Eye (tissue), 1 donor: ENCODE measurements around the gene METAP1D.
"Not testable (repeated sequence)": the region's sequence is repeated elsewhere in the genome, so short reads cannot be mapped to it uniquely, and the experiment has no call there.

Experiments used
- DNase-seq: peaks from one replicate; pipeline ENCODE4 v3.0.0-alpha.2; 2015

The METAP1D gene

DNA sequence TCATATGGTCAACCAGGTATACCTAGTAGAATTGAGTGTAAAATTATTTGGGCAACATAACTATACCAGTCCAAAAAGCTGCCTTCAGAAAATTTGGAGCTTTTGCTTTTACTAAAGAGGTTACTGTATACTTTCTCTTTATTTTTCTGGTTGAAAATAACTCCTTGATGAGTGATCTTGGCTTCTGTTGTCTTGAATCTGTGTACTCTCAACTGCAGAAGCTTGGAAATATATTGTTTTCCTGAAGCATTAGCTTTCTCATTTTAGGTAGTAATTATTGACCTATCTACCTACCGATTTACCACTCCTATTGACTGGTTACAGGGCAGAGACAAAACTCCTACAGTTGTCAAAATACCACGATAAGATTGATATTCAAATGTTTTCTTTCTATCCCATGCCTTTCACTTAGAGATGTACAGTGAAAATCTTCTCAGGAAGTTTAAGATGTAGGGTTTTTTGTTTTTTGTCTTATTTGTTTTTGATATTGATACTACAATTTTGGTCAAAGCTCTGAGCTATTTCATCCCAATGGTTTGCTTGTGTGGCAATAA, 49.9 kb downstream of the METAP1D start:
- DNase-seq = no peak

DNA sequence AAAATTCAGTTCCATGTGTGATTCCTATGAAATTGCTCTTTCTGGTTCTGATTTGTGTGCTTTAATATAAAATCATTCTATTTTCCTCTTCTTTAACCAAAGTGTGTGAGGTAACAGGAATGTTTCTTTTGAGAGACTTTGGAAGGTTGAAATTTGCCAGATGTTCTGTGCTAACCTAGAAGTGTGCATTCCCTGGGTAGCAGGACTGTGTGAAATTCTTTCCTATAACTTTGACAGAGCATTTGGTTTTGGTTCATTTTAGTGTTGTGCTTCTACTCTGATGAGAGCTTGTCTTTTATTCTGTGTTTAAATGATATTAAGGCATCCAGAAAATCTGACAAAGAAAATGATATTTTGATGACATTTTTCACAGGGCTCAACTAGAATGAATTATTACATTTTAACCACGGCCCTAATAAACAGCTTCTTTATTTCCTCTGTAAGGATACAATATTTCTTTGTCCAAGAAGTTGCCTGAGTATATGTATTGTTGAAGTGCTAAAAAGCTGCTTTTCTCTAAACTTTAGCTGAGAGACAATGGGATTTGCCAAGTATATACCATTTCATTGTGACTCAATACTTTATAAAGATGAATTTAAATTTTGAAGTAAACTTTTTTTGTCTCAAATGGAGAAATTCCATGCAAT, 50.8 kb downstream of the METAP1D start:
- no peak for DNase-seq

DNA sequence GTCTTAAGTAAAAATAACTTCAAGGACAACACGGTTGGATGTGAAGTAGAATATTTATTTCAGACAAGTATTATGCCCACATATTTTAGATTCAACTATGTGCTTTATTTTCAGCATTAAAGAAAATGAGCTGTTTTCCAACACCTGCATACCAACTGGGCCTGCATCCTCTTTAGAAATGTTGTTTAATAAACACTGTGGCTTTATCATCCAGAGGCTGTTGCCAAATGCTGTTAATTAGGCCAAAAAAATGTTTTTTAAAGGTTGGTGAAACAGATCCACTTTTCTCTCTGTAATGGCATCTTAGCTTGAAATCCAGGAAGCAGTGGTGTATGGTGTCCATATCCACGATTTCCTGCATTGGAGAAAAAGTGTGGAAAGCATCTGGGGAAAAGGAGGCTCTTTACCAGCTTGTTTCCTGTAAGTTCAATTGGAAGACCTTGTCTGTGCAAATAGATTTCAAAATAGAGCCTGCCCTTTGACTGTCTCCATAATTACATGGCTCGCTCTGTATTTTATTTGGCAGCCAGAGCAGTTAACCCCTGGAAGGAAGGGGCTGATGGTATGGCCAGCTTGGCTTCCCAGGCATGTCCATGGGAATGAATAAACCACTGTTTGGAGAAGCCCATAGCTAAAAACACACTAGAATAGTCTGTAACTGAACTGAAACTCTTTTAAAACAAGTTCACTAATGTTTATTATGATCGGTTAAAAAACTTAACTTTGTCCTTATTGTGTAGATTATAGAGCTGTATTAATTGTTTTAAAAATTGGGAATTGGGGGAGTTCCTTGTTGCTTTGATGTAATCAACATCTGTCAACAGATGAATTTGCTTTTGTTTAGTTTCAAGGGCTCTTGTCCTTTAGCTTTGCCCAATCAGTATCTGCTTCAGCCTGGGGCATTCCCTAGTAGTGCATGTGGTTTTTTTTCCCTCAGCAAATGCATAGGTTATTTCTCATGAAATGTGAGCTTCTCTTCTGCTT, 52.5 kb downstream of the METAP1D start:
- DNase-seq = peak; percentile 27

DNA sequence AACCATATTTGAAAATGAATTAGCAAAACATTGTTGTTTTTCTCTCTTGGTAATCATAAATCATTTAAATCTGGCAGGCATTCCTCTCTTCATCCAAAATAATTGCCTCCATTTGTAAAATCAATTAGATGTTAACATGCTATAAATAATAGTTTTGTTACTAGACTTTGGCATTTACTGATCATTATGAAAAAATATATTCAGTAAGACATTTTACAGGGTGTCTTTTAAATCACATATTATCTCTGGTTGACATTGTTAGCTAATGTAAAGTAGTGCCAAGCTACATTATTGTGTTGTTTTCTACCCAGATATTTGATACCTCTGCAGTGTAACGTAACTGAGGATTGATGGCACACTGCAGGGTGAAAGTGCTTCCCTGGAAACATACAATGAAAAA, 53.7 kb downstream of the METAP1D start:
- DNase-seq = no peak

DNA sequence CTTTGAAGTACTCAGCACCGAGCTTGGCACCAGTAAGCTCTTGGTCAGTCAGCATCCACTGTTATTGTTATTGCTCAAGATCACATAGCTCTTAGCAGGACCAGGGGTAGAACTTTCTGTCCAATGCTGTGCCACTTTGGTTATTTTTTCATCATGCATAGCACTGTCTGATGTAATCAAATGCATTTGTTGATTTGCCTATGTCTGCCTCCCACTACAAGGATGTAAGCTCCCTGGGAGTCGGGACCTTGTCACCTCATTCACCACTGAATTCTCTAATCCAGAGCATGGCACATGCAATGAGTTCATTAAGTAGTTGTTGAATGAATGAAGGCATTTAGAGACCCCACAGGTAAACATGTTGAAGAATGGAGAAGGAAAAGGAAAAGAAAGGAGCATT, 56.5 kb downstream of the METAP1D start:
- no peak for DNase-seq

DNA sequence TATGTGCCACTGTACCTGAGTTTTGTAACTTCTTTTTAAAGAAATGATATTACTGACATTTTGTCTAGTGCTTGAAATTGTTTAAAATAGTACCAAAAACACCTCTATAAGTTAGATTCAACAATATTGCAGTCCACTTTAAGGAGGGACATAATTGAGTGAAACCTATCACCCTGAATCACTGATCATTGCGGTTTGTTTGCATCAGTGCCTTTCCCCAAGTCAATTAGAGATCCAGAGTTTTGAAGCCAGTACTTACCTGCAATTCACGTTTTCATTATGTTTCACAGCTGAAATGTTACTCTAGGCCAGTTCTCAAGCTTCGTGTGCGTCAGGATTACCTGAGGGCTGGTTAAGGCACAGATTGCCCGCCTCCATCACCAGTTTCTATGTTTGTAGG, 58.9 kb downstream of the METAP1D start:
- no peak for DNase-seq

DNA sequence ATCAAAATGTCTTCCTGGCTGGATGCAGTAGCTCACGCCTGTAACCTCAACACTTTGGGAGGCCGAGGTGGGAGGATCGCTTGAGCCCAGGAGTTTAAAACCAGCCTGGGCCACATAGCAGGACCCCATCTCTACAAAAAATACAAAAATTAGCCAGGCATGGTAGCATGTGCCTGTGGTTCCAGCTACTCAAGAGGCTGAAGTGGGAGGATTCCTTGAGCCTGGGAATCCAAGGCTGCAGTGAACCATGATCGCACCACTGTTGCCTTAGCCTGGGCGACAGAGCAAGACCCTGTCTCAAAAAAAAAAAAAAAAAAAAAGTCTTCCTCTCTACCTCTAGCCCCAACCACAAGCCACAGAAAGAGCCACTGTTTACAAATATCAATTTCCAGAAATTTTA, 60.4 kb downstream of the METAP1D start:
- not testable (repeated sequence) for DNase-seq

DNA sequence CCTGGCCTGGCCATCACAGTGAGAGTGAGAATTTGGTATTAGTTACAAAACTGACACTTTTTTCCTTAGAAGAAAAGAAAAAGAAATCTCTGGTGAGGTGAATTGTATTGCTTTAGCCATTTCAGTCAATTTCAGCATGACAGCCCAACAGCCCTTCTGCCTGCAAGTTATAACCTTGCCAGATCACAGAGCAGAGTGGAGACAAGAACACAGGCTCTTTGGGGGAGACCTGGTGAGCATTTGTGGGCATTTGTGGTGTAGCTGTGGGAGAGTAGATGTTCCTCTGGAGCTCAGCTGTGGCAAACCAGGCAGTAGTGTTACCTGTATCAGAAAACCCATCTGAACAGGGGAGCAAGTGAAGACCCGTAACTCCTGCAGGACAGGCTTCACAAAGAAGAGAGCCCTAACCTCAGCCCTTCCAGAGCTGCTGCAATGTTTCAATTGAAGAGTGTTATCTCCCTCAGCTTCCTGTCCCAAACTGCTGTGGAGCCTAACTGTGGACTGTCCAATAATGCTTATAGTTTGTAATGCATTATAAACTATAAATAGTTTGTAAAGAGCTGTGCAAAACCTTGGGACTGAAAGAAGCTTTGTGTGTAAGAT, 62.8 kb downstream of the METAP1D start:
- DNase-seq = no peak

DNA sequence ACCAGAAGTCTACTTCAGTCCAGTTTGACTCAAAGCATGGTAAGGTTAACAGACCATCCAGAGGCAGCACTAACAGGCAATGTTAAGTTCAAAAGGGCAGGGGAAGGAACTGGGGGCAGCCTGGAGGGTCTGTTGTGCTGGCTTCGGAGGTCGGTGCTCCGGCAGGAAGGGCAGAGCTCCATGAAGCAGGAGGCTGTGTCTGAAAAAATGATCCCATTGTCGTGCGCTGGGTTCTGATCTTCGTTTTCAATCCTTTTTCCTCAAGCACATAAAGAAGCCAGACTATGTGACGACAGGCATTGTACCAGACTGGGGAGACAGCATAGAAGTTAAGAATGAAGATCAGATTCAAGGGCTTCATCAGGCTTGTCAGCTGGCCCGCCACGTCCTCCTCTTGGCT, 63.7 kb downstream of the METAP1D start:
- no peak for DNase-seq

DNA sequence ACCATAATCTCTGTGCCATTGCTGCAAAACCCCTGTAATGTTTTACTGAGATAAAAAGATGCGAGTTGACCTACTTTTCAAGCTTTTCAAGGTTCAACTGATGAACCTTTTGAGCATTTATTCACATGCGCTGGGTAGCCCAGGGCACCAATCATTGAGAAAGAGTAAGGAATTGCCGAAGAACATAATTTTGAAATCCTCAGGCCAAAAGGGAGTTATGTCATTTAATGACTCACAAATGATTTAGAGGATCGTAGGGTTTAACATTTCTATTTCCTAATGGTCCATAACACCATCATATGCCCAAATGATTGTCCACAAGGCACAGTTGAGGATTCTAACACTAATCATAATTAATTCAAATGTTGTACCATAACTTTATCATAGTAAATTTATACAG, 65.4 kb downstream of the METAP1D start:
- DNase-seq = no peak

DNA sequence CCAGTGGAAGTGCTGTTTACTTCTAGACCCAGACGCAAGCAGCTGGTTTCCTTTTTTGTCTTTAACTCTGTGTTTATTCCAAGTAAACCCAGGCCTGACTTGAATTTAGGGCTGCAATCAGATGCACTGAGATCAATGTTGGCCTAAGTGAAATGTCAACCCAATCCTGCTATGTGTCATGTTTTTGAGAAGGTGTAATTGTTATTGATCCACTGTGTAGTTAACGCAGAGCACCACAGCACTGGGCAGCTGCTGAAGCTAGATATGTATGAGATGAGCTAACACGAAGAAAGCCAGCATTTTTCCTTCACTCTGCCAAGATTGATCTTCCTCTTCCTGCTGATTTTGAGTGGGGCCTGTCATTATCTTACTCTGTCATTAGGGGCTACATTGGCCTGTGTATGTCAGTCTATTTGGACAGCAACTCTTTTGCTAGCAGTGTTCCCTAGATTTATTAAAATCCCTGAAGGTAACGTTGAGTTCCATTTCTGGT, 66.7 kb downstream of the METAP1D start:
- peak; percentile 72 for DNase-seq

DNA sequence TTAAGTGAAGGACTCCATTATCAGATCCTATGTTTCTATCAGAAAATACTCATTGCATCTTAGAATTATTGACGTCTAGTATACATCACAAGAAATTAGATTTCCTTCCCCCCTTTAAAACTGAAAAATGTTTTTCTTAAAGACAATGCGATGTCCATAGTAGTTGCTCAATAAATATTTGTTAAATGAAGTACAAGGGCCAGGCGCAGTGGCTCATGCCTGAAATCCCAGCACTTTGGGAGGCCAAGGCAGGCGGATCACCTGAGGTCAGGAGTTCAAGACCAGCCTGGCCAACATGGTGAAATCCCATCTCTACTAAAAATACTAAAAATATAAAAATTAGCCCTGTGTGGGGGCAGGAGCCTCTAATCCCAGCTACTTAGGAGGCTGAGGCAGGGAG, 68.2 kb downstream of the METAP1D start:
- not testable (repeated sequence) for DNase-seq

DNA sequence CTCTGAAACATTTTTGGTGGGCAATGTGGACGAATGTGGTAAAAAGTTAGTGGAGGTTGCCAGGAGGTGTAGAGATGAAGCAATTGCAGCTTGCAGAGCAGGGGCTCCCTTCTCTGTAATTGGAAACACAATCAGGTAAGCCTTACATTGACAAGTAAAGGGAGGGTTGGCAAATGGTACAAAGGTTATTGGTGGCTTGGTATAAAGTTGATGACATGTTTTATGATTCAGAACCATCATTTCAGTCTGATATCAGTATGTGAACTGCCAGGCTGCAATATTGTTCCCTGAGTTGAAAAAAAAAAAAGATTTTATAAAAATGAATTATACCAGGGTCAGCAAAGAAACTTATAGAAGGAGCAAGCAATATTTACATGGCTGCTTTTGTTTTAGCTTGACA, 71.2 kb downstream of the METAP1D start:
- DNase-seq = no peak

DNA sequence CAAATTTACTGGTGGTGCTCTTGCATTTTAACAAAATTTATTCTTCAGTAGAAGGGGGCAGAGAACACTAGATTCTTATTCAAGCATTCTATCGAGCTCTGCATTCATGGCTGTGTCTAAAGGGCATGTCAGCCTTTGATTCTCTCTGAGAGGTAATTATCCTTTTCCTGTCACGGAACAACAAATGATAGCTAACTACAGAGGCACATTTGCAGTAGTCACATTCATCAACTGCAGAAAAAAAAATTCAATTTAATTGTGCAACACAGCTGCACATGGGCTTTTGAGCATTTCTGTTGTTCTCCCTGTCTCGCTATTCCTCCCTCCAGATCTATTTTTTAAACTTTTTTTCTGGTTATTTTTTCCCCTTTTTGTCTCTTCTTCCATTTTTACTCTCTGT, 72.5 kb downstream of the METAP1D start:
- DNase-seq = peak; percentile 28

DNA sequence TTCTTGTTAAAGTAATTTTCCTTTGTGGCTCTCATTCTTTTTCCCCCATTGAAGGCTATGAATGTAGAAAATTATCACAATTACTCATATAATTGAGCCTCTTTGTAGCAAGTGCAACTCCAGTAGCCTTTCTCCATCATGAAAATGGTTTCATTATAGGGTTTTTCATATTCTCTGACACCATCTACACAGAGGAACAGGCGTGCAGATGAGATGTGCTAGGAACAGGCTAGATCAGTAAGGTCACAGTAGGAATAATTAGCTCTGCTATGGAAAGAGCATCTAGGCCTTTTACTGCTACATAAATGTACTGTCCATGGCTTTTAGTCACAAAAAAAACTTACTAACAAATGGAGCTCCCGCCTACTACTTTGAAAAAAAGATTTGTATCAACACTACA, 73.0 kb downstream of the METAP1D start:
- peak; percentile 17 for DNase-seq

DNA sequence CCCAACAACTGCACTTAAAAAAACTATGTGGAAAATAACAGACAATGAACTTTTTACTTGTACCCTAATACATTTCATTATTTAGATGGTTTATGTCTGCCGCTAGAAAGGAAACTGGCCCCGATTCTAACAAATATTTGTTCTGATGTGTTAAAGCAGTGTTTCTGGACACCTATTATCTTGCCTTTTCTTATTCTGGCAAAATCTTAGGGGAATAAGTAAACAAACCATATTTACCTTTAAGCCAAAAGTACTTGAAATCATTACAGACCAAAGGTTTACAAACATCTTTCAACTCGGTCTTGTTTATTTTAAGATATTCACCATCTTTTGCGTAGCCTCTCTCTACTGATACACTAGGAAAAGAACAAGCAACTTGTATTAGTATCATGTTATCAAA, 73.8 kb downstream of the METAP1D start:
- no peak for DNase-seq

DNA sequence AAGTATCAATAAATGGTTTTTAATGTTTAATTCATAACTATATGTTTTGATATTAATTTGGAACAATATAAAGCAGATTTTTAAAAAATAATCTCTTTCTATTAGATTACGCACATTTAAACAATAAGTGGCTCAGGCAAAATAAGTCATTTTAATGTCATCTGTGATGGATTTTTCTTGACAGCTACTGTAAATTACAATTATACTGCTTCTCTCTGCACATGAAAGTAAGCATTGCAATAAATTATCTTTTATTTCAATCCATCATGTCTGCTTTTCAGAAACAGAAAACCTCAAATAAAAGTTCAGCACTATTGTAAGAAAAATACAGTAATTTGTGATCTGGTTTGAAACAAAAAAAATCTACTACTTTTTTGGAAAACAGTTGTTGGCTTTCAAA, 74.5 kb downstream of the METAP1D start:
- DNase-seq = no peak

DNA sequence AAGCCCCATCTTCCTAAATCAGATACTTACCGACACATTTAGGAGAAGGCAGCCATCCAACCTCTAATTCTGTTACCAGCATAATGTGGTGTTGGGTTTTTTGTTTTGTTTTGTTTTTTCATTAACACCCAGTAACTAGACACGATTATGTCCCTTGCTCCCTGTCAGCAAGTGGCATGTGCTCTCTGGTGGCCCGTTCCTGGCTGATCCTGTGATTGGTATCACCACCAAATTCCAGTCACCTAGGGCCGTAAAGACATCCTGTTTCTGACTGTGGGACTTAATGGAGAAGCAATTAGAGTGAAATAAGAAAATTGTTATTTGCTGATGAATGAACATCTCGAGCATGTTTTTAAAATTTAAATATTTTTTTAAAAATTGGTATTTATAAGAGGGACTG, 79.7 kb downstream of the METAP1D start:
- DNase-seq = peak; percentile 27

DNA sequence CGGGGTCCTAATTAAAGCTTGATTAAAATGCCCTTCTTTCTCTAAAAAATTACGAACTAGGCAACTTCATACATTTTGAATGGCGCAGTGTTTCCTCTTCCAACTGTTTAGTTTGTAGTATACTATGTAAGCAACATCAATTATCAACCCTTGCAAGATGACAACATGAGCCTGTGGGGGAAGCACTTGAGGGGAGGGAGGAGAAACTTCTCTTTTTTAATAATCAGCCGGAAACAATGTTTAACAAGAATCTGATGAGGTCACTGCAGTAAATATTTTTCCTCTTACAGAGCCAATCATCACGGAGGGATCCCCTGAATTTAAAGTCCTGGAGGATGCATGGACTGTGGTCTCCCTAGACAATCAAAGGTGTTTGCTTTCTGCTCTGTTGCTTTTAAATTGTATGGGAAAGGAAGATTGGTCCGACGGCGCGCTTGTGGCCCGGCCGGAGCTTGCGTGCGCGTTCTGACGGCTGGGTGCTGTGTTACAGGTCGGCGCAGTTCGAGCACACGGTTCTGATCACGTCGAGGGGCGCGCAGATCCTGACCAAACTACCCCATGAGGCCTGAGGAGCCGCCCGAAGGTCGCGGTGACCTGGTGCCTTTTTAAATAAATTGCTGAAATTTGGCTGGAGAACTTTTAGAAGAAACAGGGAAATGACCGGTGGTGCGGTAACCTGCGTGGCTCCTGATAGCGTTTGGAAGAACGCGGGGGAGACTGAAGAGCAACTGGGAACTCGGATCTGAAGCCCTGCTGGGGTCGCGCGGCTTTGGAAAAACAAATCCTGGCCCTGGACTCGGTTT, 80.3 kb downstream of the METAP1D start:
- DNase-seq = peak; percentile 68

DNA sequence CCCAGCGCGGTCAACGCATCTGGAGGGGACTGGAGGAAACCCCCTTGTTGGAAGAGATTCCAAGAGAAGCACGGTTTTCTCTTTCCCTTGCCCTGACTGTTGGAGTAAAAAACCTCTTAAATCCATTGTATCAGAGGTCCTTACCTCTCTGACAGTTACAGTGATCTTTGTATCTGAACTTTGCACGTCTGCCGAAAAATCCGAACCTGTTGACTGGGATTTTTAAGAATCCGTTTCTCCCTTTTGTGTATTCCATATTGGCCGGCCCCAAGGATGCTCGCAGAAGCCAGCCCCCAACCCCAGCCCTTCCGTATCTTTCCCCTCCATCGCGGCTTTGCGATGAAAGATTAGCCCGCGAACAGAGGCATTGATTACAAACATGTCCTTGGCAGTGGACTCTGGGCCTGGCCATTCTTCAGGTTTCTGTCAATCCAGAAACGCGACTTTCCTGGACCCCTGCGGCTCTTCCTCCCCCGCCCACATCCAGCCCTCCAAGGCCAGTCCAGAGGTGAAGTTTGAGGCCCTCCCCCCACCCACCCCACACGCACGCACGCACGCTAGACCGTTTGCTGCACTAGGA, 81.0 kb downstream of the METAP1D start:
- no peak for DNase-seq

DNA sequence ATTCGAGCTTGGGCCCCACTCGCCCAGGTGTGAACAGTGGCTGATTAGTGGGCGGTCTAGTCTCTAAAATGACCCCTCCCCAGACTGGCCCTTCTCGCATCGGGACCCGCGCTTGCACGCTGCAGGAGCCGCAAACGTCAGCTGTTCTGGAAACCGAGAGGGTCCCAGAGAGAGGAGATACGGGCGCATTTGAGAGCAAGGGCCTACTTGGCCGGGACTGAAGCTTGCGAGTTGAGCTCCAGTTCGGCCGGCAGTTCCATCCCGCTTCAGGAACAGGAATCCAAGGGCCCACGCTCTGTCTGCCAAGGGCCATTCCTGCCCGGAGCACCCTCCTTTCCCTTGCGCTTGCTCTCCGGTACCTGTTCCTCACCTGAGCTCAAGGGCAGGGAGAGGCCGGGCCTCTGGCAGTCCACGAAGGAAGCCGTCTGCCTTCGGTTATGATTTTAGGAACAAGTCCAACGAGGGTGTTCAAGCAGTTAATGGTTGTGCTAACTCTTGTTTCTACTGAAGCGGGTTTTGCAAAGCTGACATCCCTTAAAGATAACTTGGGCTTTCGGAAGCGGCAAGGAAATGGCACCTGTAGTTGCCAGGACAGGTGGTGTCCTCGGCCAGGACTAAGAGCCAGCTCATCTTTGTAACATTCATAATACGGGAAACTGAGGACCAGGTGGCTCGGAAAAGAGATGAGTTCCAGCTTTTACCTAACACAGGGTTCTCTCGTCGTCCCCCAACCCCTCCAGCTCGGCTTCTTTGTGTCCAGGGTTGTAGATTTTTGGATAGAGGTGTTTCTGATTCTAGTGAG, 81.7 kb downstream of the METAP1D start:
- DNase-seq = peak; percentile 78
